Calu3 (cell line): ENCODE measurements around the gene GOT2. TPM values are rescaled to one million over a fixed set of nuclear protein-coding genes. Genes with fewer than 3 reads are reported as not detected.

Experiments
- BruUV-seq: library from RNA; stranded (reverse); fragments of 400-500 nt; replicated peaks from 2 replicates; lab custom pipeline; 2021; lab: Mats Ljungman, UMichigan
- CTCF ChIA-PET: fragments of 300-600 bp; sonication (Branson Sonifier 250); formaldehyde crosslinking; loops from one replicate; lab custom pipeline; 2022; ENCODE audit warnings: antibody characterized with exemption; lab: Charles Lee
- DNase-seq: peaks from one replicate; pipeline ENCODE4 v3.0.0; 2022
- H3K27ac Mint-ChIP-seq: one replicate; pipeline ENCODE4 v1.8.0; 2022; ENCODE audit warnings: mixed read lengths; ENCODE audit not compliant: unreplicated experiment
- H3K27me3 Mint-ChIP-seq: one replicate; pipeline ENCODE4 v1.8.0; 2022; ENCODE audit warnings: mixed read lengths; ENCODE audit not compliant: unreplicated experiment
- H3K36me3 Mint-ChIP-seq: one replicate; pipeline ENCODE4 v1.8.0; 2022; ENCODE audit warnings: mild to moderate bottlenecking, moderate library complexity, mixed read lengths; ENCODE audit not compliant: insufficient read depth, unreplicated experiment
- H3K4me1 Mint-ChIP-seq: one replicate; pipeline ENCODE4 v1.8.0; 2022; ENCODE audit warnings: mild to moderate bottlenecking, low read depth, mixed read lengths; ENCODE audit not compliant: unreplicated experiment
- H3K4me3 Mint-ChIP-seq: one replicate; pipeline ENCODE4 v1.8.0; 2022; ENCODE audit warnings: mild to moderate bottlenecking, low read depth, moderate library complexity, mixed read lengths; ENCODE audit not compliant: unreplicated experiment
- H3K9me3 Mint-ChIP-seq: one replicate; pipeline ENCODE4 v1.8.0; 2022; ENCODE audit warnings: low read depth, mixed read lengths; ENCODE audit not compliant: unreplicated experiment
- CTCF ChIP-seq: fragments of 200-600 bp; IDR thresholded peaks from one replicate; pipeline ENCODE4 v1.8.0; 2022; ENCODE audit warnings: antibody characterized with exemption; ENCODE audit not compliant: unreplicated experiment
- intact Hi-C: fragments of 100-400 bp; cut with micrococcal nuclease; formaldehyde crosslinking; loops from one replicate; pipeline ENCODE4 v1.10.0; 2022; ENCODE audit not compliant: unreplicated experiment
- total RNA-seq: library from RNA; stranded (reverse); gene quantifications from 2 replicates; pipeline ENCODE4 v1.2.3, GENCODE V29; 2022

GOT2 gene
- total RNA-seq, 1 experiment from 2014 or later: 162 TPM

GRCh38 chr16:58678269-58678668 is 55.8 kb downstream of the GOT2 start:
- peaks cover under 1% of the 10 kb centered on the region for H3K4me1 Mint-ChIP-seq
- H3K27ac Mint-ChIP-seq: no peak overlapping the region
- H3K27me3 Mint-ChIP-seq: no peaks in the 10 kb centered on the region
- H3K36me3 Mint-ChIP-seq: peaks cover 7% of the 10 kb centered on the region
- intact Hi-C loops: loop anchor here (2.0 kb wide), 1 partner anchor 79 kb away; no protein-coding TSS in a partner anchor
- CTCF ChIA-PET: interaction anchor here (2.7 kb wide), 1 partner anchor 78 kb away, joined by 17 read pairs; no protein-coding TSS in a partner anchor
- no peak for TF ChIP-seq CTCF
- BruUV-seq: no TSS peak
- no peak overlapping the region for H3K4me3 Mint-ChIP-seq
- DNase-seq: no peak
- no peaks in the 10 kb centered on the region for H3K9me3 Mint-ChIP-seq

- H3K4me1 Mint-ChIP-seq: no peaks in the 10 kb centered on the region
- no peak for TF ChIP-seq CTCF
- intact Hi-C loops: no loop called here
- no peak overlapping the region for H3K27ac Mint-ChIP-seq
- DNase-seq: no peak
- no peak overlapping the region for H3K4me3 Mint-ChIP-seq
- H3K9me3 Mint-ChIP-seq: no peaks in the 10 kb centered on the region
- no peaks in the 10 kb centered on the region for H3K27me3 Mint-ChIP-seq
- CTCF ChIA-PET: no interaction called here
- no peaks in the 10 kb centered on the region for H3K36me3 Mint-ChIP-seq
- BruUV-seq: no TSS peak
These were observed 63.1 kb downstream of the GOT2 start for GRCh38 chr16:58670946-58671583.

GRCh38 chr16:58670177-58670576 is 63.9 kb downstream of the GOT2 start:
- no TSS peak for BruUV-seq
- H3K9me3 Mint-ChIP-seq: no peaks in the 10 kb centered on the region
- H3K4me1 Mint-ChIP-seq: no peaks in the 10 kb centered on the region
- no peaks in the 10 kb centered on the region for H3K27me3 Mint-ChIP-seq
- no peak overlapping the region for H3K4me3 Mint-ChIP-seq
- CTCF ChIA-PET: no interaction called here
- TF ChIP-seq CTCF: no peak
- DNase-seq: no peak
- no peak overlapping the region for H3K27ac Mint-ChIP-seq
- intact Hi-C loops: no loop called here
- H3K36me3 Mint-ChIP-seq: no peaks in the 10 kb centered on the region

- Mint-ChIP-seq H3K4me1 (no peaks in the 10 kb centered on the region), H3K9me3 (no peaks in the 10 kb centered on the region), H3K4me3 (no peak overlapping the region), H3K36me3 (no peaks in the 10 kb centered on the region), H3K27me3 (no peaks in the 10 kb centered on the region), H3K27ac (no peak overlapping the region)
- intact Hi-C loops: no loop called here
- DNase-seq: no peak
- TF ChIP-seq CTCF: no peak
- no TSS peak for BruUV-seq
- CTCF ChIA-PET: interaction anchor here (0.7 kb wide), 1 partner anchor 19 kb away, joined by 3 read pairs; the partner anchor contains the start of gene SLC38A7
These were observed 68.9 kb downstream of the GOT2 start for GRCh38 chr16:58665200-58665599.
